ENCODE data around the gene C1QC.

C1QC gene

GRCh38 chr1:22643381-22643780 lies at the start of gene C1QC:
TSS of gene C1QC (plus strand) at chr1:22643633. CDS start at chr1:22644024, 391 bp downstream.
- no peak for DNase-seq (ENCODE audit: low read depth)

GRCh38 chr1:22594396-22594795 lies 49.0 kb upstream of the C1QC start:
- DNase-seq (ENCODE audit: low read depth), result no peak

- DNase-seq (ENCODE audit: low read depth), result no peak
These were observed 48.3 kb upstream of the C1QC start for GRCh38 chr1:22595108-22595507.

- no peak for DNase-seq (ENCODE audit: low read depth)
These were observed 46.0 kb upstream of the C1QC start for GRCh38 chr1:22597301-22597965.

- no peak for DNase-seq (ENCODE audit: low read depth)
These were observed 45.4 kb upstream of the C1QC start for GRCh38 chr1:22597996-22598395.

- no peak for DNase-seq (ENCODE audit: low read depth)
These were observed 44.7 kb upstream of the C1QC start for GRCh38 chr1:22598736-22599135.

GRCh38 chr1:22600071-22600816 lies 43.2 kb upstream of the C1QC start:
- no peak for DNase-seq (ENCODE audit: low read depth)

GRCh38 chr1:22600817-22601605 lies 42.4 kb upstream of the C1QC start:
- no peak for DNase-seq (ENCODE audit: low read depth)

GRCh38 chr1:22601610-22602009 lies 41.8 kb upstream of the C1QC start:
- DNase-seq (ENCODE audit: low read depth), result no peak

GRCh38 chr1:22602060-22602740 lies 41.2 kb upstream of the C1QC start:
- no peak for DNase-seq (ENCODE audit: low read depth)

- DNase-seq (ENCODE audit: low read depth), result no peak
These were observed 37.3 kb upstream of the C1QC start for GRCh38 chr1:22606161-22606560.

GRCh38 chr1:22607154-22607553 lies 36.3 kb upstream of the C1QC start:
- DNase-seq (ENCODE audit: low read depth), result no peak

- no peak for DNase-seq (ENCODE audit: low read depth)
These were observed 35.1 kb upstream of the C1QC start for GRCh38 chr1:22608361-22608760.

GRCh38 chr1:22609291-22609690 lies 34.1 kb upstream of the C1QC start:
- no peak for DNase-seq (ENCODE audit: low read depth)

GRCh38 chr1:22611530-22611947 lies 31.9 kb upstream of the C1QC start:
- DNase-seq (ENCODE audit: low read depth), result peak; percentile 24

- no peak for DNase-seq (ENCODE audit: low read depth)
These were observed 30.5 kb upstream of the C1QC start for GRCh38 chr1:22612671-22613571.

GRCh38 chr1:22613572-22613918 lies 29.9 kb upstream of the C1QC start:
- no peak for DNase-seq (ENCODE audit: low read depth)

- DNase-seq (ENCODE audit: low read depth), result no peak
These were observed 29.5 kb upstream of the C1QC start for GRCh38 chr1:22613951-22614350.

- DNase-seq (ENCODE audit: low read depth), result no peak
These were observed 27.5 kb upstream of the C1QC start for GRCh38 chr1:22615886-22616285.

GRCh38 chr1:22616571-22616970 lies 26.9 kb upstream of the C1QC start:
- no peak for DNase-seq (ENCODE audit: low read depth)

- no peak for DNase-seq (ENCODE audit: low read depth)
These were observed 25.4 kb upstream of the C1QC start for GRCh38 chr1:22618056-22618455.
